Keratinocyte (primary cell): ENCODE measurements around the gene IFITM10. TPM values are rescaled to one million over a fixed set of nuclear protein-coding genes. Genes with fewer than 3 reads are reported as not detected.

ENCODE experiments used
- DNase-seq: peaks from one replicate; pipeline ENCODE4 v3.0.0-alpha.2; 2011; ENCODE audit warnings: low read depth, missing footprints, low spot score
- FAIRE-seq: peaks from 2 replicates; lab custom pipeline; 2011; peaks lifted over from hg19 to GRCh38; lab: Jason Lieb, UNC
- H2AFZ ChIP-seq: 2 replicates; pipeline ENCODE4 v1.6.0; 2012; ENCODE audit warnings: low read length, control low read depth, inconsistent platforms; ENCODE audit not compliant: control insufficient read depth
- H3K27ac ChIP-seq: 2 replicates; pipeline ENCODE4 v1.5.1; 2011; ENCODE audit warnings: low read length; ENCODE audit not compliant: control insufficient read depth, insufficient read depth
- H3K27me3 ChIP-seq: 3 replicates; pipeline ENCODE4 v1.6.0; 2011; ENCODE audit warnings: low read length; ENCODE audit not compliant: control insufficient read depth, insufficient read depth; ENCODE audit errors: extremely low read depth
- H3K36me3 ChIP-seq, 2 experiments: 2 replicates in 1 of 2; 3 replicates in 1 of 2; pipeline ENCODE4 v1.5.1; 2011; ENCODE audit warnings: low read length in 2 of 2, mild to moderate bottlenecking in 1 of 2; ENCODE audit not compliant: control insufficient read depth in 2 of 2, insufficient read depth in 2 of 2; ENCODE audit errors: extremely low read depth in 1 of 2
- H3K4me1 ChIP-seq: 3 replicates; pipeline ENCODE4 v1.5.1; 2011; ENCODE audit warnings: low read length; ENCODE audit not compliant: control insufficient read depth, insufficient read depth; ENCODE audit errors: extremely low read depth
- H3K4me2 ChIP-seq: 3 replicates; pipeline ENCODE4 v1.6.0; 2011; ENCODE audit warnings: low read depth, low read length; ENCODE audit not compliant: control insufficient read depth, insufficient read depth; ENCODE audit errors: extremely low read depth
- H3K4me3 ChIP-seq, 3 experiments: fragments of 200-600 bp in 1 of 3; sonication (generic) in 1 of 3; 2 replicates in 2 of 3; 3 replicates in 1 of 3; pipeline ENCODE4 v1.5.1; 2011 to 2016; ENCODE audit warnings: low read length in 3 of 3, mild to moderate bottlenecking in 3 of 3, control low read depth in 2 of 3, inconsistent platforms in 1 of 3, low read depth in 1 of 3, mixed read lengths in 1 of 3, mixed run types in 1 of 3, moderate library complexity in 1 of 3; ENCODE audit not compliant: control insufficient read depth in 2 of 3, insufficient read depth in 2 of 3; ENCODE audit errors: extremely low read depth in 1 of 3
- H3K79me2 ChIP-seq: 2 replicates; pipeline ENCODE4 v1.6.0; 2012; ENCODE audit warnings: low read length; ENCODE audit not compliant: control insufficient read depth, insufficient read depth
- H3K9ac ChIP-seq: 3 replicates; pipeline ENCODE4 v1.6.0; 2011; ENCODE audit warnings: low read length; ENCODE audit not compliant: control insufficient read depth, insufficient read depth; ENCODE audit errors: extremely low read depth
- H3K9me1 ChIP-seq: 3 replicates; pipeline ENCODE4 v1.6.0; 2011; ENCODE audit warnings: low read length; ENCODE audit not compliant: control insufficient read depth, insufficient read depth; ENCODE audit errors: extremely low read depth
- H3K9me3 ChIP-seq: 2 replicates; pipeline ENCODE4 v1.5.1; 2012; ENCODE audit warnings: low read depth, low read length; ENCODE audit not compliant: control insufficient read depth
- H4K20me1 ChIP-seq: 3 replicates; pipeline ENCODE4 v1.6.0; 2011; ENCODE audit warnings: low read length; ENCODE audit not compliant: control insufficient read depth, insufficient read depth; ENCODE audit errors: extremely low read depth
- EZH2 ChIP-seq: IDR thresholded peaks from one replicate; pipeline ENCODE4 v1.6.1; 2012; ENCODE audit warnings: inconsistent platforms, mild to moderate bottlenecking, low read length, moderate library complexity
- dilution Hi-C: fragments of 300-500 bp; cut with MboI; formaldehyde crosslinking; loops from one replicate; pipeline ENCODE4 v1.7.0; 2020; ENCODE audit warnings: low sequenced_read_pairs; ENCODE audit not compliant: extremely low pct_ligation_motif_present
- polyA plus RNA-seq, 5 experiments: library from polyadenylated mRNA; depleted of rRNA in 3 of 5; stranded (reverse) in 3 of 5; stranded (forward) in 1 of 5; unstranded in 1 of 5; fragments of >200 nt; gene quantifications; 1 replicate in 1 of 5; 2 replicates in 3 of 5; 3 replicates in 1 of 5; pipeline versions ENCODE4 v1.2.1 to v1.2.3, GENCODE V29; 2011 to 2012; ENCODE audit warnings: missing spikeins in 2 of 5, low read depth in 1 of 5, low replicate concordance in 1 of 5
- TF ChIP-seq, protein P1 (sequence below), 3 experiments: IDR thresholded peaks in 1 of 3; conservative IDR thresholded peaks in 1 of 3; optimal IDR thresholded peaks in 1 of 3; 2 replicates in 2 of 3; 3 replicates in 1 of 3; pipeline versions ENCODE3 to v1.5.1; 2011; ENCODE audit warnings: low read length in 3 of 3, mild to moderate bottlenecking in 3 of 3, moderate library complexity in 2 of 3, control low read depth in 1 of 3, inconsistent platforms in 1 of 3; ENCODE audit not compliant: insufficient read depth in 2 of 3; ENCODE audit errors: extremely low read depth in 1 of 3

IFITM10 gene
- polyA plus RNA-seq, 1 donor (not counting 4 experiments of a cell fraction or from before 2014, with no cell fraction given), result 0.14 TPM

DNA sequence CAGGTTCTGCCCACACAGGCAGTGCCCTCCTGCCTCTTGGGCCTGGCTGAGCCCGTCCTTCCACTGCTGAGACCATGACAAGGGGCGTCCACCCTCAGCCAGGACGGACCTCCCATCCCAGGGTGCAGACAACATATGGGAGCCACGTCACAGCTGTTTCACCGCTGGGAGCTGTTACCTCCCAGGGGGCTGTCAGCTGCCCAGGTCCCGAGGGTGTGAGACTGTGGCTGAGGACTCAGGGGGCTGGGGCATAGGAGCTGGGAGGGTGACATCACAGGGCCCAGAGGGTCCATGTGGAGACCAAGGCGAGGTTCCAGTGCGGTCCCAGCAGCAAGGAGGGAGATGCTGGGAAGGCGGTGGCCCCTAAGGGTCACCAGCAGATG, 31.2 kb upstream of the IFITM10 start:
- H3K4me1 ChIP-seq, result no peaks in the 10 kb centered on the region
- no peak overlapping the region for H3K9ac ChIP-seq
- no peaks in the 10 kb centered on the region for H3K9me1 ChIP-seq
- no peak overlapping the region for H3K27ac ChIP-seq
- no peak for FAIRE-seq
- no peak overlapping the region for H2AFZ ChIP-seq
- H3K4me3 ChIP-seq, result no peak overlapping the region
- TF ChIP-seq EZH2, result no peak
- TF ChIP-seq, protein P1, sequence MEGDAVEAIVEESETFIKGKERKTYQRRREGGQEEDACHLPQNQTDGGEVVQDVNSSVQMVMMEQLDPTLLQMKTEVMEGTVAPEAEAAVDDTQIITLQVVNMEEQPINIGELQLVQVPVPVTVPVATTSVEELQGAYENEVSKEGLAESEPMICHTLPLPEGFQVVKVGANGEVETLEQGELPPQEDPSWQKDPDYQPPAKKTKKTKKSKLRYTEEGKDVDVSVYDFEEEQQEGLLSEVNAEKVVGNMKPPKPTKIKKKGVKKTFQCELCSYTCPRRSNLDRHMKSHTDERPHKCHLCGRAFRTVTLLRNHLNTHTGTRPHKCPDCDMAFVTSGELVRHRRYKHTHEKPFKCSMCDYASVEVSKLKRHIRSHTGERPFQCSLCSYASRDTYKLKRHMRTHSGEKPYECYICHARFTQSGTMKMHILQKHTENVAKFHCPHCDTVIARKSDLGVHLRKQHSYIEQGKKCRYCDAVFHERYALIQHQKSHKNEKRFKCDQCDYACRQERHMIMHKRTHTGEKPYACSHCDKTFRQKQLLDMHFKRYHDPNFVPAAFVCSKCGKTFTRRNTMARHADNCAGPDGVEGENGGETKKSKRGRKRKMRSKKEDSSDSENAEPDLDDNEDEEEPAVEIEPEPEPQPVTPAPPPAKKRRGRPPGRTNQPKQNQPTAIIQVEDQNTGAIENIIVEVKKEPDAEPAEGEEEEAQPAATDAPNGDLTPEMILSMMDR (optimal IDR thresholded peaks at IDR 0.05 in 1 of 3, IDR thresholded peaks at IDR 0.05 in 1 of 3, conservative IDR thresholded peaks at IDR 0.05 in 1 of 3; ENCODE audit: extremely low read depth in 1 of 3, insufficient read depth in 2 of 3, low read length in 3 of 3), result no peak
- DNase-seq, result no peak
- H3K9me3 ChIP-seq, result no peaks in the 10 kb centered on the region
- no peaks in the 10 kb centered on the region for H3K79me2 ChIP-seq
- H3K36me3 ChIP-seq, result no peaks in the 10 kb centered on the region
- H3K27me3 ChIP-seq, result peaks cover 21% of the 10 kb centered on the region
- no peaks in the 10 kb centered on the region for H4K20me1 ChIP-seq
- no peak overlapping the region for H3K4me2 ChIP-seq
- dilution Hi-C loops, result no loop called here

DNA sequence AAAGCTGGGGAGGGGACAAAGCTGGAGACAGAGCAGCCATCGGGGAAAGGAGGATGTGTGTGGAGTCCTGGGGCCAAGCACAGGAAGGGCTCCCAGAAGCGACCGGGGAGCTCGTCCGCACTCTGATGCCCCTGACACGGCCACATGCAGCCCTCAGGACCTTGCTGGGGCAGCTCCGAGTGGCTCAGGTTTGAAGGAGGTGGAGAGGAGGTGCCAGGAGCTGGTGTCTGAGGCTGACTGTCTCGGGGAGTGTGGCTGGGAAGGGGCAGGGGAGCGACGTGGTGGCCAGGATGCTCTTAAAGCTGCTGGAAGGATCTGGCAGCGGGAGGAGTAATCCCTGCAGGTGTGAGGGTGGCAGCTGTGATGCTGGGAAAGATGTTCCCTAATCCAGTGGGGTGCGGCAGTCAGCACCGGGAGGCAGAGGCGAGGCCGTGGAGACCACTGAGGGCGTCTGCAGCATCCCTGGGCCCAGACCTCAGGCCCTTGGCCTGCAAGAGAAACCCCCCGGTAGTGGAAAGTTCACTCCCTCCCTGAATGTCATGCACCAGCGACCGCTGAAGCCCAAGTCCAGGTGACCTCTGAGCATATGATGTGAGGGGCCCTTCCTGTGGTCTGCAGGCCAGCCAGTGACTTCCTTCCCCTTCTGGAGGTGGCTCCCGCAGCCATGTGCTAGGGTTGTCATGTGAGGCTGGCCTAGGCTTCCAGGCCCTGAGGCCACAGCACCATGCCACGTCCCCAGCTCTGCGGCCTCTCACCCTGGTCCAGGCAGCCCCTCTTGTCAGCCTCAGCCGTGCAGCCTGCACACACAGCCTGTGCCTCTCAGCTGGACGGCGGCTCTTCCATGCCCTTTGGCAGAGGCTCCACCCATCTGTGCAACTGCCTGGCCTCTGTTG, 30.6 kb upstream of the IFITM10 start:
- Histone ChIP-seq H3K36me3 (no peaks in the 10 kb centered on the region), H3K79me2 (no peaks in the 10 kb centered on the region), H3K27me3 (peaks cover 21% of the 10 kb centered on the region), H3K4me2 (no peak overlapping the region), H2AFZ (no peak overlapping the region), H4K20me1 (no peaks in the 10 kb centered on the region), H3K4me3 (no peak overlapping the region), H3K4me1 (no peaks in the 10 kb centered on the region), H3K27ac (no peak overlapping the region), H3K9ac (no peak overlapping the region), H3K9me3 (no peaks in the 10 kb centered on the region), H3K9me1 (no peaks in the 10 kb centered on the region)
- TF ChIP-seq EZH2, result no peak
- TF ChIP-seq, protein P1 (optimal IDR thresholded peaks at IDR 0.05 in 1 of 3, IDR thresholded peaks at IDR 0.05 in 1 of 3, conservative IDR thresholded peaks at IDR 0.05 in 1 of 3; ENCODE audit: extremely low read depth in 1 of 3, insufficient read depth in 2 of 3, low read length in 3 of 3), result no peak
- FAIRE-seq, result no peak
- no peak for DNase-seq
- dilution Hi-C loops, result no loop called here
